Colon (tissue), 2 donors: ENCODE results near the gene MORN1.

Source experiments
- FAIRE-seq: peaks from 2 replicates; lab custom pipeline; 2012; peaks lifted over from hg19 to GRCh38; lab: Jason Lieb, UNC
- donor health status: control.
- donor health status: control.

The MORN1 gene

GRCh38 chr1:2419416-2419815 lies 28.1 kb upstream of the MORN1 start:
- no peak for FAIRE-seq

GRCh38 chr1:2418791-2419320 lies 27.5 kb upstream of the MORN1 start:
- no peak for FAIRE-seq

DNA sequence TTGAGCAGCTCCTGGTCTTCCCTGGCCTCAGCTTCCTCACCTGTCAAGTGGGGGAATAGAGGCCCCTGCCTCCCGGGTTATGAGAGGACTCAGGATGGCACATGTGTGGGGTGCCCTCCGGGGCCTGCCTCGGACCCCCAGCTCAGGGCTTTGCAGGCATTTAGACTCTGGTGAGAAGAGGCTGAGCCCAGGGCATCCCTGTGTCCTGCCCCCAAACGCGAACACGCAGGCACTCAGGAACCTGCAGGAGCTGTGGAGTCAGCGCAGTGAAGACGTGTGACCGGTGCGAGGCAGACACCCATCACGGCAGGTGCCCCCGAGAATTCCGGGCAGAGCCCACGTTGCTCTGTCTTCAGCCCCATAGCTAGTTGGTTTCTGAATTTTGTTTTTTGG lies 26.5 kb upstream of the MORN1 start:
- no peak for FAIRE-seq

GRCh38 chr1:2417083-2417832 lies 25.9 kb upstream of the MORN1 start:
- no peak for FAIRE-seq

DNA sequence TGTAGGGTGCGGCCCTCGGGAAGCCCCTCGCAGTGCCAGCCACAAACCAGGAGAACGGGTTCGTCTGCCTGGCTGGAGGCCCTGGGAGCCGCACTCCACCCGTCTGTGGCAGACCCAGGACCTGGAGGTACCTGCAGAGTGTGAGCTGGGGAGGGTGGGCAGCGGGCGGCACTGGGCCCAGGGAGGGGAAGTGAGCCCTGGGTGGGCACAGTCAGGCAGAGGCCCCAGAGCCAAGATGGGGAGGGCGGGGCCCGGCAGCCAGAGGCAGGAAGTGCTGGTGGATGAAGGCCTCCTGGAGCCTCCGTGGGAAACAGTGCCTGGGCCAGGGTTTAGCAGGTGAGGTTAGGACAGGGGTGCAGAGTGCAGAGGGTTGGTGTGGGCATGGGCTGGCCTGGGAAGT lies 25.0 kb upstream of the MORN1 start:
- no peak for FAIRE-seq

GRCh38 chr1:2415801-2416208 lies 24.5 kb upstream of the MORN1 start:
- no peak for FAIRE-seq

DNA sequence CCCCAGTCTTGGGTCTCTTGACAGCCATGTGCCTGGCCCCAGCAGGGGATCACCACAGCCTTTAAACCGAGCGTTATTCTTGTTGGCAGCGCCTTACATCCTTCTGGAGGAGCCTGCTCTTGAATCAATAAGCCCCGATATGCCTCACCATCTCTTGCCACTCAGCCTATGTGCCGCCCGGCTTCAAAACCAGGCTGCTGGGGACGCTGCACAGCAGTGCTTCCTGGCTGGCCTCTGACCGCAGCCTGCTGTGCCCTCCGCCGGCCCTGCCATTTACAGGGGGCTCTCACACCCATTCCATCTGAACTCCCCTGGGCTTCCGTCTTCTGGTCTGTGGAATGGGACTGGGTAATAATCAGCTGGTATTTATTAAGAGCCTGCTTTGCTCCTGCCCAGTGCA lies 24.0 kb upstream of the MORN1 start:
- no peak for FAIRE-seq

GRCh38 chr1:2414297-2414958 lies 23.1 kb upstream of the MORN1 start:
- FAIRE-seq: no peak

- no peak for FAIRE-seq
Observed at GRCh38 chr1:2413495-2414296, 22.3 kb upstream of the MORN1 start.

GRCh38 chr1:2412773-2413494 lies 21.6 kb upstream of the MORN1 start:
- FAIRE-seq: no peak

GRCh38 chr1:2412395-2412772 lies 21.0 kb upstream of the MORN1 start, which contains the start of gene PEX10:
PEX10 (minus strand) TSS chr1:2412564; CDS start chr1:2412502, 62 bp downstream.
- FAIRE-seq: no peak

DNA sequence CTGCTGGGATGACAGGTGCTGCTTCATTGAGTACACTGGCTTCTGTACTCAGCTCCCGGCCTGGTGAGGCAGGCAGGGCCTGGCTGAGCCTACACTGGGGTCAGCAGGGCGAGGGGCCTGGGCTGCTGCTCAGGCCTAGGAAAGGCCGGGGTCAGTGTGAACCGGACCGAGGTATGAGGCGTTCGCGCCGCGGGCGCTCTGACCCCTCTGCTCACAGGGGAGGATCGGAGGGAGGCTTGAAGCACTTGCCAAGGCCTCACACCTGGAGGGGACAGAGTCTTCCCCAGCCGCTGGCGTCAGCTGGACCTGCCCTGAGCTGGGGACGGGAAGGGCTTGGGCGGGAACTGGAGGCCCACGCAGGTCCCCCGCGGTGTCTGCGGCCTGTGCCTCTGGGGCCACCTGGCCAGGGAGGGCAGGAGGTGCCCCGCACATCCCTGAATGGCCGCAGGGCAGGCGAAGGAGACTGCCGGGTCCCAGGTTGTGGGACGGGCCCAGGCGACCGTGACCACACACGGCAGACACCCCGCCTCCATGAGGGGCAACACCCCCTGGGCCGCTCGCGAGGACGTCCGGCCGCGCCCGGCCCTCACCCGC lies 20.5 kb upstream of the MORN1 start:
- no peak for FAIRE-seq

DNA sequence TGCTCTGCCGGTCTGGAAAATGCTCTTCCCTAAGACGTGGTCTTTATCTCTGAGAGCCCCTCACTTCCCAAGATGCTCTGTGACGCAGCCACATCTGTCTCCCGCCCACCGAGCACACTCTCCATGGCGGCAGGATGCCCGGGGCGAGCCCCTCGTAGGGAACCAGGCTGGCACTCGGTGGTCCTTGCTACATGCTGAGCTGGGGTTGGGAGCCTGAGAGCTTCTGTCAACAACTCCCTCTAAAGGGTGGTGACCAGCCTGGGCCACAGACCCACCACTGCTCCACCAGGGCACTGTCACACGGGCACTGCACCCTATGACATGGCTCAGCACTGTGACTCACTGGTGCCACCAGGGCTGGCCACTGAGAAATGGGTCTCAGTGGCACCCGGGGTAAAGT lies 18.4 kb upstream of the MORN1 start:
- FAIRE-seq: no peak

DNA sequence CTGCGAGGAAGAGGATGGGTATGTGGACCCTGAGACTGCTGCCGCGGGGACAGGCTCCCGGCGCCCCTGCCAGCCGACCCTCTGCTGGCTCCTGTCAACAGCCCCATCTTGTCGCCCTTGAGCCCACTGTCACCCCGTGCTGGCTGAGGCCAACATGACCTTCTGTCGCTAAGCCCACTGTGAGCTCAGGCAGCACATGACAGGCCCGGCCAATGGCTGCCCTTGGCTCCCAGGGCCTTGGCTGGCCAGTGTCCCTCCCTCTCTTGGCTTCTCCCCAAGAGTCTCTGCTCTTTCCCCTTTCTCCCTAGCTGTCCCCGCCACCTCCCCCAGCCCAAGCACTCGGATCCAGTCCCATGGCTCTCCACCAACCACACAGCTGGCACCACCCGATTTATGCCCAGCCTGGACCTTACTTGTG lies 17.5 kb upstream of the MORN1 start:
- no peak for FAIRE-seq

DNA sequence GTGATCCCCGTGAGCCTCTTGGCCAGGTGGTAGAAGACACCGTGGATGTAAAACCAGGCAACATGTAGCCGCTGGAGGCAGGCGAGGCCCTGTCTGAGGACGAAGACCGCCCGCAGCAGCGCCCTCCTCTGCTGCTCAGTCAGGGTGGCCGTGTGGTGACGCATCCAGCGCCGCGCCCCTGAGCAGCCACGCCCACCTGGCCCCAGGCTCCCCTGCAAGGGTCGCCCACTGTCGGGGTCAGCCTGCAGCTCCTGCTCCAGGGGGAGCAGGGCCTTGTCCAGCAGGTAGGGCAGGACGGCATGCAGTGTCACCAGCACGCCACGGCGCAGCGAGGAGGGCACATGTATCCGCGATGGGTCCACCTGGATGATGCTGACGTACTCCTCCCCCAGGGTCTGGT lies 17.1 kb upstream of the MORN1 start:
- FAIRE-seq: no peak

DNA sequence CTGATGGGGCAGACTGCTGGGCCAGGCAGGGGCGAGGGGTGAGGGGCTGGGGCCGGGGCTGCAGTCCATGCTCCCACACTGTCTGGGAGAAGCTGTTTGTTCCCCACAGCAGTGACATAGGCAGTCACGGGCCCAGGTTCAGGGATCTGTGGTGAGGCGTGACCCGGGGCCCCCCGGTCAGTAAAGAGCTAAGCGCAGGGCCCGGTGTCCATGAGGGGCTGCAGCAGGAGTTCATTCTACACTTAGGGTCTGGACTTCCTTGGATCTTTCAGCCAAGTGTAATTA lies 16.6 kb upstream of the MORN1 start:
- no peak for FAIRE-seq

DNA sequence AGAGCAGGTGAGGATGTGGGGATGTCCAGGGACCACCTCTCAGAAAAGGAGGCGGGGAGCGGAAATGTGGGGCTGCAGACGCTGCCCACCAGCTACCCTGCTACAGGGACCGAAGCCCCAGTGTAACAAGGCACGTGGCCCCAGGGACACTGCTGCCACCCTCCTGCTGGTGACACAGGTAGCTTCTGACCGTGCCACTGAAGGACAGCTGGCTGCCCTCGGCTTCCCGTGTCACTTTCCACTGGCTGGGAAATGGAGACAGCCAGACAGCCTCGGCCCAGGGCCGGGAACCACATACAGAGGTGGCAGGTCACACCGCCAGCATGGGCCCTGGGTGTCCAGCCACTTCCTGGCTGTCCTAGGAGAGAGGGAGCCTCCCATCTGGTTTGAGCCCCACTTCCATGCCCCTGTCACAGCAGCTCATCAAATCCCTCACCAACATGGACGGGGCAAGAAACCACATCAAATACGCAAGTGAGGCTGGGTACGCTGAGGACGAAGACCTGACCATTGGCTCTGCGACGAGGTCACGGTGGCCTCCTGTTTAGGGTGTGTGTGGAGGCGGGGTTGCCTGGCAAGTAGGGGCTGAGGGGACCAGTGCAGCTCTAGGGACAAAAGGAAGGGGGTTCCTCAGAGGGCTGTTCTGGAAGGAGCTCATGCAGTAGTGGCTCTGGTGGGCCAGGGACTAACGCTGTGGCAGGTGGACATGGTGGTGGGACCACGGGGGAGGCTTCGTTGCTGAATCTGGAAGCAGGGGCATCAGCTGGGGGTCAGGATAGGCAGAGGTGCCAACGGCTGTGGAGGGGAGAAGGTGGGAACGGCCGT lies 16.0 kb upstream of the MORN1 start:
- no peak for FAIRE-seq

DNA sequence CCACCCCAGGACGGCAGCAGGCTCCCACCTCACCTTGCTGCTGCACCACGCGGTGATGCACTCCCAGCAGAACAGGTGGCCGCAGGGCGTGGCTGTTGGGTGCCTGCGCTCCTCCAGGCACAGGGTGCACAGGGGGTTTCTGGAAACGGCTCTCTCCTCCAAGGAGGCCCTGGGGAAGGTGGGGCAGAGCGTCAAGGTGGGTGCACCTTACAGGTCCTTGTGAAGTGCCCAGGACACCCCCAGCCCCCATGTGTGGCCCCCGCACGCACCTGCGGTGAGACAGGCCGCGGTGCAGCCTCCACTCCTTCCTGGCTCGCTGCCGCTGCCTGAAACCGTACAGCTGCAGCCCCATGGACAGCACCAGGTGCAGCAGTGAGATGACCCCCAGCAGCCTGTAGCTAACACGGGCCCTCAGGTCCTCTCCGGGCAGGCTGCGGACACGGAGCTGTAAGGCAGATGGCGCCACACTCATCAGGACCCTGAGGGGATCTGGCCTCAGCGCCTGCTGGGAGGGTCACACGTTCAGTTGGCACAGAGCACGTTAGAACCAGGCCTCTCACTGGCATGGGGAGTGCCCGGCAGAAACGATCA lies 15.2 kb upstream of the MORN1 start:
- no peak for FAIRE-seq

GRCh38 chr1:2405588-2406295 lies 14.4 kb upstream of the MORN1 start:
- FAIRE-seq: no peak

DNA sequence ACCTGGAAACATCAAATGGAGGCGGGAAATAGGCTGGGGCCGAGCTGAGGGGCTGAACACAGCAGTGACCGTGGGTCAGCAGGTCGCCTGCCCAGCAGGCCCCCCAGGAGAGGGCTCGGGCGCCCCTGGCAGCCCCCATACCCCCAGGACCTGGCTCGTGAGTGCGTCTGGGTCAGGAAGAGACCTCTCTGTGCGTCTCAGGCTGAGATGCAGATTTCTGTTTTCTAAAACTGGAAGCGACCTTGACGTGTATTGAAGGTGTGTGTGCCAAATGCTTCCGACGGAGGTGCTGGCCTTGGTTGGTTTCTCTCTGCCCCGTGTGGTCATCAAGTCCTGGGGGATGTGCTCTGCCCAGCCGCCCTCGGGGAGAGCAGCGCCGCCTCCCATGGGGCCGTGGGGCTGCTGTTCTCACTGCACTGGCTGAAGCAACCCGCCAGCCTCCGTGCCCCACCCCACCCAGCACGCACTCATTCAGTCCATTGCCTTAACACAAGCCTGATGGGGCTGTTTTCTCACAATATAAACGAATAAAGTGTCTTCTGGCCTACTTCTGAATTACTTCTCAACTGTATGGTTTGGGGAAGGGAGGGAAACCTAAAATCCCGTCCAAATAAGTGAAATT lies 13.6 kb upstream of the MORN1 start:
- no peak for FAIRE-seq
